Hepatocyte (in vitro differentiated cells): ENCODE data around the gene MEIOC. TPM values are rescaled to one million over a fixed set of nuclear protein-coding genes. Genes with fewer than 3 reads are reported as not detected.

Source experiments
- DNase-seq: peaks from one replicate; pipeline ENCODE4 v3.0.0-alpha.2; 2016; ENCODE audit warnings: low spot score
- H2AFZ ChIP-seq: fragments of 200-600 bp; sonication (generic); 2 replicates; pipeline ENCODE4 v1.6.0; 2016; ENCODE audit warnings: antibody characterized with exemption, mild to moderate bottlenecking
- H3K27ac ChIP-seq: fragments of 200-600 bp; sonication (generic); 2 replicates; pipeline ENCODE4 v1.5.1; 2016; ENCODE audit warnings: mild to moderate bottlenecking
- H3K27me3 ChIP-seq: fragments of 200-600 bp; sonication (generic); 2 replicates; pipeline ENCODE4 v1.6.1; 2016
- H3K36me3 ChIP-seq: fragments of 200-600 bp; sonication (generic); replicated peaks from 2 replicates; pipeline ENCODE4 v1.5.1; 2016; ENCODE audit warnings: low read depth; ENCODE audit not compliant: insufficient read depth
- H3K4me1 ChIP-seq: fragments of 200-600 bp; sonication (generic); 2 replicates; pipeline ENCODE4 v1.5.1; 2016; ENCODE audit warnings: mild to moderate bottlenecking, moderate library complexity; ENCODE audit not compliant: insufficient read depth
- H3K4me2 ChIP-seq: fragments of 200-600 bp; sonication (generic); 2 replicates; pipeline ENCODE4 v1.6.0; 2016
- H3K4me3 ChIP-seq: fragments of 200-600 bp; sonication (generic); 2 replicates; pipeline ENCODE4 v1.5.1; 2016; ENCODE audit warnings: mild to moderate bottlenecking
- H3K79me2 ChIP-seq: fragments of 200-600 bp; sonication (generic); 2 replicates; pipeline ENCODE4 v1.6.0; 2017; ENCODE audit warnings: mild to moderate bottlenecking
- H3K9me2 ChIP-seq: fragments of 200-600 bp; sonication (generic); replicated peaks from 2 replicates; pipeline ENCODE4 v1.6.0; 2017; ENCODE audit warnings: mild to moderate bottlenecking; ENCODE audit not compliant: insufficient read depth
- H3K9me3 ChIP-seq: fragments of 200-600 bp; sonication (generic); 2 replicates; pipeline ENCODE4 v1.5.1; 2016; ENCODE audit warnings: low read depth, mild to moderate bottlenecking
- H4K20me1 ChIP-seq: fragments of 200-600 bp; sonication (generic); 2 replicates; pipeline ENCODE4 v1.6.0; 2016; ENCODE audit warnings: mild to moderate bottlenecking; ENCODE audit not compliant: insufficient read depth, poor library complexity, severe bottlenecking
- EZH2 ChIP-seq: fragments of 200-600 bp; sonication (generic); IDR thresholded peaks from 2 replicates; pipeline ENCODE4 v1.6.1; 2016; ENCODE audit warnings: antibody characterized with exemption, mild to moderate bottlenecking, borderline replicate concordance
- EZH2phosphoT487 ChIP-seq: fragments of 200-600 bp; sonication (generic); IDR thresholded peaks from one replicate; pipeline ENCODE4 v1.6.1; 2018; ENCODE audit warnings: antibody characterized with exemption, mild to moderate bottlenecking, low read depth, moderate library complexity; ENCODE audit not compliant: unreplicated experiment, severe bottlenecking
- WGBS: methylation state at CpG from one replicate; pipeline ENCODE4 v1.1.6; 2016; ENCODE audit warnings: low lambda C conversion rate; ENCODE audit errors: missing lambda C conversion rate; 5-methylcytosine and 5-hydroxymethylcytosine counted together
- polyA plus RNA-seq: library from polyadenylated mRNA; unstranded; fragments of >200 nt; fragmentation: Nextera tagmentation; extraction: Ambion mirVana; gene quantifications from 2 replicates; pipeline ENCODE4 v1.2.1, GENCODE V29; 2016
- total RNA-seq: library from RNA; depleted of rRNA; stranded (reverse); fragments of >200 nt; gene quantifications from 2 replicates; pipeline ENCODE4 v1.2.3, GENCODE V29; 2014
- TF ChIP-seq, protein P1 (sequence below): fragments of 200-600 bp; sonication (generic); IDR thresholded peaks from 2 replicates; pipeline ENCODE4 v1.5.1; 2016; ENCODE audit warnings: antibody characterized with exemption, mild to moderate bottlenecking; ENCODE audit not compliant: poor library complexity

Gene MEIOC
- total and polyA plus RNA-seq, 2 experiments from 2014 or later = 0.13 to 0.18 TPM

DNA sequence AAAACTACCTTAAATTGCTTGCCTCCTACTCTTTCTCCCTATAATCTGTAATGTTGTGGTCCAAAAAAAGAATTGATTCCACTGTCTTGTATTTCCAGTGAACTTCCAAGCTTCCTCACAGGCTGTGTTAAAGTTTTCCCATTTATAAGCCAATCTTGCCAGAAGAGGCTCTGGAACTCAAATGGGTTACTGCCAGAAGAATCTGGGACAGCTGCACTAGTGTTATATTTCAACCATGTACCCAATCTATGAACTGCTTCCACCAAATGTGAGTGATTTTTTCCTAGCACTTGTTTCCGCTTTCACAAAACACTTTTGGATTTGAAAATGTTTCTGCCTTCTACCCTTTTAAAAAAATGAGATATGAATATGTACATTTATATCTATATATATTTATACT, 31.5 kb downstream of the MEIOC start:
- no peak overlapping the region for H3K4me3 ChIP-seq
- TF ChIP-seq, protein P1, sequence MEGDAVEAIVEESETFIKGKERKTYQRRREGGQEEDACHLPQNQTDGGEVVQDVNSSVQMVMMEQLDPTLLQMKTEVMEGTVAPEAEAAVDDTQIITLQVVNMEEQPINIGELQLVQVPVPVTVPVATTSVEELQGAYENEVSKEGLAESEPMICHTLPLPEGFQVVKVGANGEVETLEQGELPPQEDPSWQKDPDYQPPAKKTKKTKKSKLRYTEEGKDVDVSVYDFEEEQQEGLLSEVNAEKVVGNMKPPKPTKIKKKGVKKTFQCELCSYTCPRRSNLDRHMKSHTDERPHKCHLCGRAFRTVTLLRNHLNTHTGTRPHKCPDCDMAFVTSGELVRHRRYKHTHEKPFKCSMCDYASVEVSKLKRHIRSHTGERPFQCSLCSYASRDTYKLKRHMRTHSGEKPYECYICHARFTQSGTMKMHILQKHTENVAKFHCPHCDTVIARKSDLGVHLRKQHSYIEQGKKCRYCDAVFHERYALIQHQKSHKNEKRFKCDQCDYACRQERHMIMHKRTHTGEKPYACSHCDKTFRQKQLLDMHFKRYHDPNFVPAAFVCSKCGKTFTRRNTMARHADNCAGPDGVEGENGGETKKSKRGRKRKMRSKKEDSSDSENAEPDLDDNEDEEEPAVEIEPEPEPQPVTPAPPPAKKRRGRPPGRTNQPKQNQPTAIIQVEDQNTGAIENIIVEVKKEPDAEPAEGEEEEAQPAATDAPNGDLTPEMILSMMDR = no peak
- no peak for TF ChIP-seq EZH2
- TF ChIP-seq EZH2phosphoT487 = no peak
- peaks cover 47% of the 10 kb centered on the region for H3K79me2 ChIP-seq

DNA sequence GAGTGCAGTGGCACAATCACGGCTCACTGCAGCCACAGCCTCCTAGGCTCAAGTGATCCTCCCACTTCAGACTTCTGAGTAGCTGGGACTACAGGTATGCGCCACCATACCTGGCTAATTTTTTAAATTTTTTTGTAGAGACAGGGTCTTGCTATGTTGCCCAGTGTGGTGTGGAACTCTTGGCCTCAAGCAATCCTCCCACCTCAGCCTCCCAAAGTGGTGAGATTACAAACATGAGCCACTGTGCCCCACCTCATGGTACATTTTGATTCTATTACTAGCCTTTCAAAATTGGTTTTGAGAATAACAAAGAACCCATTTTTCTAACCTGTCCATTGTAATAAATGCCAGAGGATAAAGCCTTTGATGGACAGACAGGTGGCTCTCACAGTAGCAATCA, 31.9 kb downstream of the MEIOC start:
- Histone ChIP-seq H3K4me2 (peak overlapping the region; percentile 91), H3K4me1 (no peaks in the 10 kb centered on the region), H3K36me3 (no peaks in the 10 kb centered on the region), H2AFZ (no peak overlapping the region), H3K4me3 (no peak overlapping the region), H3K79me2 (peaks cover 47% of the 10 kb centered on the region), H3K9me3 (no peaks in the 10 kb centered on the region), H3K9me2 (no peaks in the 10 kb centered on the region), H4K20me1 (no peaks in the 10 kb centered on the region), H3K27me3 (no peaks in the 10 kb centered on the region), H3K27ac (peak overlapping the region; percentile 90)
- 96% methylated on average over 2 of the region's 2 CpGs for WGBS
- no peak for DNase-seq
- TF ChIP-seq EZH2phosphoT487 = no peak
- TF ChIP-seq EZH2 = no peak
- TF ChIP-seq, protein P1 = no peak

More for the DNA sequence above, 31.5 kb downstream of the MEIOC start:
- Histone ChIP-seq H3K9me2 (no peaks in the 10 kb centered on the region), H4K20me1 (no peaks in the 10 kb centered on the region), H3K36me3 (no peaks in the 10 kb centered on the region), H3K27me3 (no peaks in the 10 kb centered on the region), H3K4me2 (peak overlapping the region; percentile 91), H3K4me1 (no peaks in the 10 kb centered on the region), H2AFZ (no peak overlapping the region), H3K9me3 (no peaks in the 10 kb centered on the region), H3K27ac (no peak overlapping the region)
- DNase-seq = no peak
- WGBS = 100% methylated on average over 1 of the region's 1 CpG

- Histone ChIP-seq H3K4me3 (peak overlapping the region; percentile 78), H2AFZ (peak overlapping the region; percentile 88), H3K9me3 (no peaks in the 10 kb centered on the region), H3K4me1 (no peaks in the 10 kb centered on the region), H4K20me1 (no peaks in the 10 kb centered on the region), H3K36me3 (no peaks in the 10 kb centered on the region), H3K27ac (peak overlapping the region; percentile 90), H3K4me2 (peak overlapping the region; percentile 91), H3K27me3 (no peaks in the 10 kb centered on the region), H3K9me2 (no peaks in the 10 kb centered on the region), H3K79me2 (peaks cover 47% of the 10 kb centered on the region)
- TF ChIP-seq EZH2phosphoT487 (no peak), EZH2 (no peak)
- TF ChIP-seq, protein P1 = no peak
- 6% methylated on average over 13 of the region's 13 CpGs for WGBS
- DNase-seq = peak; percentile 29
These were observed 32.6 kb downstream of the MEIOC start for GRCh38 chr17:44688675-44689476.
